GM10248 (cell line): ENCODE measurements around the gene PKD1L1.

Experiments
- CTCF ChIA-PET: fragments of 300-600 bp; sonication (Branson Sonifier 250); formaldehyde crosslinking; extraction: SDS; loops from one replicate; lab custom pipeline; 2021; ENCODE audit warnings: antibody characterized with exemption; lab: Yijun Ruan, JAX
- POLR2A ChIA-PET: fragments of 350-650 bp; sonication (Branson Sonifier 250); formaldehyde crosslinking; extraction: SDS; loops from one replicate; lab custom pipeline; 2020; ENCODE audit warnings: antibody characterized with exemption; lab: Yijun Ruan, JAX
- DNase-seq: peaks from one replicate; pipeline ENCODE4 v3.0.0; 2012; ENCODE audit errors: extremely low spot score
- TF ChIP-seq, protein P1 (sequence below): IDR thresholded peaks from 2 replicates; pipeline ENCODE4 v1.5.1; 2012; ENCODE audit warnings: mild to moderate bottlenecking, low read depth; ENCODE audit errors: extremely low read depth, missing control alignments, control extremely low read depth

PKD1L1 gene

DNA sequence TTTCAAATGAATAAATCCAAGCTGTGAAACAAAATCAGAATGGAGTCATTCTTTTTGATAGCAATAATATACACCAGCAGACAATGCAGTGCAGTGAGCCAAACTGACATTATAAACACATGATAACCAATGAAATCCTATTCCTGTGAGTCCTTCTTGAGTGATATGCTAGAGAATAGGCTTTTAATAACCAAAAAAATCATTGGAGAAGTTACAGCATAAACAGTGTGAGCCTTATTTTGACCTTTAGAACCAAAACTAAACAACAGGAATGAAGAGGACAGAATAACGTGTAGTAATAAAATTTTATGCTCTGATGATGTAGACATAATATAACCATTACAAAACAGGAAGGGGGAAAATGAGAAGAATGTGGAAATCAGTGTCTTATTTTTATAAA, 22.5 kb upstream of the PKD1L1 start:
- POLR2A ChIA-PET, result interaction anchor here (0.5 kb wide), 1 partner anchor 115 kb away, joined by 6 read pairs; no protein-coding TSS in a partner anchor
- TF ChIP-seq, protein P1, sequence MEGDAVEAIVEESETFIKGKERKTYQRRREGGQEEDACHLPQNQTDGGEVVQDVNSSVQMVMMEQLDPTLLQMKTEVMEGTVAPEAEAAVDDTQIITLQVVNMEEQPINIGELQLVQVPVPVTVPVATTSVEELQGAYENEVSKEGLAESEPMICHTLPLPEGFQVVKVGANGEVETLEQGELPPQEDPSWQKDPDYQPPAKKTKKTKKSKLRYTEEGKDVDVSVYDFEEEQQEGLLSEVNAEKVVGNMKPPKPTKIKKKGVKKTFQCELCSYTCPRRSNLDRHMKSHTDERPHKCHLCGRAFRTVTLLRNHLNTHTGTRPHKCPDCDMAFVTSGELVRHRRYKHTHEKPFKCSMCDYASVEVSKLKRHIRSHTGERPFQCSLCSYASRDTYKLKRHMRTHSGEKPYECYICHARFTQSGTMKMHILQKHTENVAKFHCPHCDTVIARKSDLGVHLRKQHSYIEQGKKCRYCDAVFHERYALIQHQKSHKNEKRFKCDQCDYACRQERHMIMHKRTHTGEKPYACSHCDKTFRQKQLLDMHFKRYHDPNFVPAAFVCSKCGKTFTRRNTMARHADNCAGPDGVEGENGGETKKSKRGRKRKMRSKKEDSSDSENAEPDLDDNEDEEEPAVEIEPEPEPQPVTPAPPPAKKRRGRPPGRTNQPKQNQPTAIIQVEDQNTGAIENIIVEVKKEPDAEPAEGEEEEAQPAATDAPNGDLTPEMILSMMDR, result no peak
- DNase-seq, result no peak
- CTCF ChIA-PET, result interaction anchor here (1.6 to 9.3 kb wide), 3 partner anchors 14 to 26 kb away, joined by 4 to 126 read pairs (median 101); partner anchors contain the start of gene PKD1L1

DNA sequence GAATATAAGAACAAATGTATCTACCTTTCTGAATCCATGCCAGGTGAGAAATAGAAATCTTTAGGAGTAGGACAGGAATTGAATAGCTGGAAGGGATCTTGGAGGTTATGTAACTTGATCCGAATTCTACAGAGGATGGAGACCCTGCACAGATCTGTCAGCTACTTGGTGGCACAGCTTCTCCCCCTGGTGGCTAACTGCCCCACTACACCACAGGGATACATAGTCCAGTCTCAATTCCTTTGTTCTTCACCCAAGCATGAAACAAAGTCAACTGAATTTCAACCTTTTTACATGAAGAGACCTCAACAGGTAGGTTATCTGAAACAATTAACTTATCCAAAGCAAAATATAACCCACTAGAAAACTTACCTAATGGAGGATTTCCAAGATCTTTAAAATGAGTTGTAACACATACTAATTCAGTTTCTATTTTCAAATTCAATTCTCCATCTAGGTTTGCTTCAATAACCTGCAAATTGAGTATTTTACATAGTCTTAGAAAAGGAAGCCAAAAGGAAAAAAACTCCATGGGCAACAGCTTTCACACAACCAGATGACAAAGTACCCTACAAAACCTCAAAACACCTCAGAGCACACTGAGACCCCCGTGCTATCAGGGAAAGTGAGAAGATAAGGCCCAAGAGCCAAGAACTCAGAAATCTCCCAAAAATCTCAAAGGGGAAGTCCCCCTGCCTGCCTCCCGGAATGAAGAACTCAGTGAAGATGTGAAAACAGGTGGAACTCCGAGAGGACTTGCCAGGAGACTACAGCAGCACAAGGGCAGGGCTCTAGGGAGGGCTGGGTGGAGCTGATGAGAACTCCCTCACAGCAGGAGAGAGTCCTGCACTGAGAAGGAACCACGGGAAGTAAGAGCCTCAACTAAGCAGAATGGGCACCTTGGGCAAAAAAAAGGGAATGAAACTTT, 20.8 kb upstream of the PKD1L1 start:
- ChIA-PET CTCF (interaction anchor here (0.6 to 9.3 kb wide), 18 partner anchors 9 to 141 kb away, joined by 3 to 126 read pairs (median 6); partner anchors contain the start of genes PKD1L1 and UPP1), POLR2A (interaction anchor here (0.9 kb wide), 1 partner anchor 10 kb away, joined by 3 read pairs; the partner anchor contains the start of gene HUS1)
- peak; percentile 73 for DNase-seq
- TF ChIP-seq, protein P1, result peak; percentile 79

DNA sequence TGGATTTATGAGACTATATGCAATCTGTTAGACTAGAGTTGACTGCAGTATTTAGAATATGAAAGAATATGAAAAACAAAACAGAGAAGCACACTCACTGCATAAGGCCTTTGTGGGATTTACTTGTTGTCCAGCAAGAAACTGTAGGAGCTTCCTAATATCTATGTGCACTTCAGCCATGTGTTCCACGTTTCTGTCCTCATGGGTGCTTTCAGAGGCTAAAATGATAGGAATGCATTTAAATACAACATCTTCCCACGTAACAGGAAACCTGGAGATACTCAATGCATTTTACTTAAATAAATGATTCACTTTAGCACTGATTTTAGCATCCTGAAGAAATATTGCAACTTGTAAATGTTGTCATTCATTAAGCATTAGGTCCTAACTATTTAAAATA, 19.4 kb upstream of the PKD1L1 start:
- ChIA-PET CTCF (interaction anchor here (0.8 to 9.3 kb wide), 5 partner anchors 17 to 142 kb away, joined by 3 to 126 read pairs (median 23); partner anchors contain the start of gene PKD1L1), POLR2A (interaction anchor here (0.7 kb wide), 1 partner anchor 23 kb away, joined by 5 read pairs; no protein-coding TSS in a partner anchor)
- TF ChIP-seq, protein P1, result no peak
- DNase-seq, result no peak

DNA sequence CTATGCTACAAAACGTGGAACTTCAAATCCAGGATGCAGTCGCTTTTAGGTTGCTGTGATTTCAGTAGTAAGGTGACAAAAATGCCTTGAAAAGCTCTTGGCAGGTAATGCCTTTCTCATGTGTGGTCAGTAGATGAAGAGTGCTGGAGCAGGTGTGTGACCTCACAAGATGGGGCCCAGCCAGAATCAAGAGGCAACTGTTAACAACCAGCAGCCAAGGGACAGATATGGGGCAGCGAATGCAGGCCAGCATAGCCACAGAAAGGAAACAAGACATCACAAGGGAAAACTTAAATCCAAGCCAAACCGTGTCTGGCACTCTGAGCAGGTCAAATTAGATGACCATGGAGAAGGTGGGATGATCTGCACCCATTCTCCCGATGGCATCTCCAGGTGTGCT, 18.9 kb upstream of the PKD1L1 start:
- TF ChIP-seq, protein P1, result no peak
- ChIA-PET POLR2A (no interaction called here), CTCF (interaction anchor here (0.8 to 9.3 kb wide), 7 partner anchors 10 to 143 kb away, joined by 3 to 126 read pairs (median 3); partner anchors contain the start of gene PKD1L1)

DNA sequence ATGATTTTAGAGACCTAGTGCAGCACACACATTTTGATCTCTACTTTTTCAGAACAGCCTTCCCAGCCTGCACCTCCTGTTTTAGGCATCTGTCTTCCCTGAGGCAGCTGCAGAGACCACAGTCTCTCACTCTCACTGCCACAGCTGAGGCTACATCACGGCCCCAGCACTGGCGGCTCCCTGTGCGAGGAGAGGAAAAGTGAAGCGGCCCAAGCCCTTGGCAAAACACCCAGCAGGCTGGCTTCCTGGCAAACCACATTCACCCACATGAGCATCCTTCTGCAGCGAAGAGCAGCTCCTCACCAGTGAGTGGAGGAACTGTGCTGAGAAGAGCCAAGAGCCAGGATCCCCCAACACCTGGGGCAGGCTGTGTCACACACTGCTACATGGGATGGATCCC, 17.2 kb upstream of the PKD1L1 start:
- TF ChIP-seq, protein P1, result no peak
- CTCF ChIA-PET, result interaction anchor here (1.1 to 9.3 kb wide), 5 partner anchors 15 to 145 kb away, joined by 4 to 126 read pairs (median 6); partner anchors contain the start of gene PKD1L1
- DNase-seq, result no peak
- POLR2A ChIA-PET, result no interaction called here

More for the DNA sequence above, 18.9 kb upstream of the PKD1L1 start:
- no peak for DNase-seq

DNA sequence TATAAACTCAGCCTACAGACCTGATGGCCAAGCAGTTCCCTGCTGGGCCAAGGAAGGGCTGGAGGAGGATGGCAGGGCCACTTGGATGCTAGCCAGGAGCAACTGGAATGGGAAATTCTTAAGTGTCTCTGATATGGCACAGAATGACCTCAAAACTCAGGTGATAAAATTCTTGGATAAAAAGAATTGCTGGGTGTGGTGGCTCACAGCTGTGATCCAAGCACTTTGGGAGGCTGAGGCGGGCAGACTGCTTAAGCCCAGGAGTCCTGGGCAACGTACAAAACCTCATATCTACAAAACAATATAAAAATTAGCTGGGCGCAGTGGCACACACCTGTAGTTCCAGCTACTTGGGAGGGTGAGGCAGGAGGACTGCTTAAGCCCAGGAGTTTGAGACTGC, 14.0 kb upstream of the PKD1L1 start:
- ChIA-PET POLR2A (no interaction called here), CTCF (interaction anchor here (0.7 to 9.3 kb wide), 4 partner anchors 12 to 159 kb away, joined by 3 to 126 read pairs (median 52); partner anchors contain the start of gene PKD1L1)
- DNase-seq, result no peak
- TF ChIP-seq, protein P1, result no peak
